Type B pancreatic cell (in vitro differentiated cells): Measurements from ENCODE around the gene ENAM. TPM values are rescaled to one million over a fixed set of nuclear protein-coding genes. Genes with fewer than 3 reads are reported as not detected.

Experiments used
- DNase-seq: peaks from one replicate; pipeline ENCODE4 v3.0.0; 2021; ENCODE audit warnings: mixed read lengths; ENCODE audit not compliant: unreplicated experiment; ENCODE audit errors: extremely low spot score
- H3K27ac Mint-ChIP-seq: 2 replicates; pipeline ENCODE4 v1.8.0; 2021; ENCODE audit warnings: mild to moderate bottlenecking, mixed read lengths
- H3K27me3 Mint-ChIP-seq: 2 replicates; pipeline ENCODE4 v1.8.0; 2021; ENCODE audit warnings: mixed read lengths
- H3K36me3 Mint-ChIP-seq: 2 replicates; pipeline ENCODE4 v1.8.0; 2021; ENCODE audit warnings: mixed read lengths
- H3K4me1 Mint-ChIP-seq: one replicate; pipeline ENCODE4 v1.8.0; 2021; ENCODE audit warnings: mixed read lengths; ENCODE audit not compliant: unreplicated experiment
- H3K4me3 Mint-ChIP-seq: 2 replicates; pipeline ENCODE4 v1.8.0; 2021; ENCODE audit warnings: mild to moderate bottlenecking, mixed read lengths
- H3K9me3 Mint-ChIP-seq: 2 replicates; pipeline ENCODE4 v1.8.0; 2021; ENCODE audit warnings: mixed read lengths
- total RNA-seq: library from RNA; stranded (reverse); gene quantifications from 2 replicates; pipeline ENCODE4 v1.2.1, GENCODE V29; 2021; ENCODE audit warnings: low replicate concordance
- TF ChIP-seq, protein P1 (sequence below): fragments of 200-600 bp; sonication (generic); conservative IDR thresholded peaks from 2 replicates; pipeline ENCODE4 v1.5.0; 2021; ENCODE audit warnings: antibody characterized with exemption, mild to moderate bottlenecking

Gene ENAM
- total RNA-seq, 1 donor from 2014 or later: 0.41 TPM

DNA sequence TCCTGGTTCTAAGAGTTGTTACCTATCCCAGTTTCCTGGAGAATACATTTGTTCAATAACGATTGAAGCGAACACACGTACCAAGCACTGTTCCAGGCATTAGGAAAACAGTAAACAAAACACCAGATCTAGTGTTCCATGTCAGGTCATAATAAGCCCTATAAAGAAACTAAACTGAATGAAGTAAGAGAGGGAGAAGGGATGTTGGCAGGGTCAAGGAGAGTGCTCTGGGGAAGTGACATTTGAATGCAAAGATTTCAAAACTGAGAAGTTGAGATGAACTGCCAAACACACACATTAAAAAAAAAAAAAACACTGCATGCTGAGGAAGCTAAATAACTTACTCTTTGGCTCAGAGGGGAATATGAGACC, 14.4 kb upstream of the ENAM start:
- H3K4me3 Mint-ChIP-seq: no peak overlapping the region
- peaks cover 10% of the 10 kb centered on the region for H3K27me3 Mint-ChIP-seq
- TF ChIP-seq, protein P1, sequence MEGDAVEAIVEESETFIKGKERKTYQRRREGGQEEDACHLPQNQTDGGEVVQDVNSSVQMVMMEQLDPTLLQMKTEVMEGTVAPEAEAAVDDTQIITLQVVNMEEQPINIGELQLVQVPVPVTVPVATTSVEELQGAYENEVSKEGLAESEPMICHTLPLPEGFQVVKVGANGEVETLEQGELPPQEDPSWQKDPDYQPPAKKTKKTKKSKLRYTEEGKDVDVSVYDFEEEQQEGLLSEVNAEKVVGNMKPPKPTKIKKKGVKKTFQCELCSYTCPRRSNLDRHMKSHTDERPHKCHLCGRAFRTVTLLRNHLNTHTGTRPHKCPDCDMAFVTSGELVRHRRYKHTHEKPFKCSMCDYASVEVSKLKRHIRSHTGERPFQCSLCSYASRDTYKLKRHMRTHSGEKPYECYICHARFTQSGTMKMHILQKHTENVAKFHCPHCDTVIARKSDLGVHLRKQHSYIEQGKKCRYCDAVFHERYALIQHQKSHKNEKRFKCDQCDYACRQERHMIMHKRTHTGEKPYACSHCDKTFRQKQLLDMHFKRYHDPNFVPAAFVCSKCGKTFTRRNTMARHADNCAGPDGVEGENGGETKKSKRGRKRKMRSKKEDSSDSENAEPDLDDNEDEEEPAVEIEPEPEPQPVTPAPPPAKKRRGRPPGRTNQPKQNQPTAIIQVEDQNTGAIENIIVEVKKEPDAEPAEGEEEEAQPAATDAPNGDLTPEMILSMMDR: no peak
- no peak overlapping the region for H3K27ac Mint-ChIP-seq
- no peaks in the 10 kb centered on the region for H3K36me3 Mint-ChIP-seq
- peaks cover 7% of the 10 kb centered on the region for H3K9me3 Mint-ChIP-seq
- H3K4me1 Mint-ChIP-seq: peaks cover 17% of the 10 kb centered on the region
- no peak for DNase-seq

DNA sequence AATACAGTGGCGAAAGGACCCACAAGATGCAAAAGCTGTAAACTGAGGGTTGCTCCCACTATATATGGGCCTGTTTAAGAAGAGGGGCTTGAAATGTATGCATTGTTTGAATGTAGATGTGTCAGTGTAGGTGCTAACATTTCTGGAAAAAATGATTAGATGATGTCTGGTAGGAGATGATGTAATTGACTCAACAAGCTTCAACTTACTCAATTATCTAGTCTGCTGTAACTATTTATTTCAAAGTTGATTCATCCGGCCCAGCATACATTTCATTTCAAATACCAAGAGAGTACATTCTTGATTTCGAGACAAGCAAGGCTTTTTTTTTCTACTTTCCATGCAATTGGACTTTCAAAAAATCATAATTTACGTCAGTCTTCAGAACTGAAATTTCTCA, 9.3 kb upstream of the ENAM start:
- TF ChIP-seq, protein P1: no peak
- Mint-ChIP-seq H3K4me3 (no peak overlapping the region), H3K36me3 (no peaks in the 10 kb centered on the region), H3K4me1 (peaks cover under 1% of the 10 kb centered on the region), H3K9me3 (peaks cover 10% of the 10 kb centered on the region), H3K27ac (no peak overlapping the region), H3K27me3 (peaks cover 7% of the 10 kb centered on the region)
- no peak for DNase-seq

DNA sequence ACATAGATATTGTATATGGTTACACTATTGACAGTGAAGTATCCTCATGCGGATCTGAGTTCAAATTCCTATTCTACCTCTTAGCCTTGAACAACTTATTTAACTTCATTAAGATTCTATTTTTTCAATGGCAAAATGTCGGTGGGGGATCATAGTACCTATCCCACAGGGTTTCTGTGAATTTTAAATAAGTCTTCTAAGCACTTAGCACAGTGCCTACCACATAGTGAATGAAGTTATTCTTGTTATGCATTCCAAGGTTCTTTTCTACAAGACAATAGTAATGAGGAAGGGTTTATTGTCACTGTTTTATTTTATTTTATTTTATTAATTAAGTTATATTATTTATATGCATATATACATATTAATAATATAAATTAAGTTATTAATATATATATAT, 8.8 kb upstream of the ENAM start:
- H3K27me3 Mint-ChIP-seq: peaks cover 7% of the 10 kb centered on the region
- no peaks in the 10 kb centered on the region for H3K36me3 Mint-ChIP-seq
- no peak for DNase-seq
- no peaks in the 10 kb centered on the region for H3K4me1 Mint-ChIP-seq
- TF ChIP-seq, protein P1: no peak
- H3K9me3 Mint-ChIP-seq: peaks cover 10% of the 10 kb centered on the region
- no peak overlapping the region for H3K4me3 Mint-ChIP-seq
- H3K27ac Mint-ChIP-seq: no peak overlapping the region

DNA sequence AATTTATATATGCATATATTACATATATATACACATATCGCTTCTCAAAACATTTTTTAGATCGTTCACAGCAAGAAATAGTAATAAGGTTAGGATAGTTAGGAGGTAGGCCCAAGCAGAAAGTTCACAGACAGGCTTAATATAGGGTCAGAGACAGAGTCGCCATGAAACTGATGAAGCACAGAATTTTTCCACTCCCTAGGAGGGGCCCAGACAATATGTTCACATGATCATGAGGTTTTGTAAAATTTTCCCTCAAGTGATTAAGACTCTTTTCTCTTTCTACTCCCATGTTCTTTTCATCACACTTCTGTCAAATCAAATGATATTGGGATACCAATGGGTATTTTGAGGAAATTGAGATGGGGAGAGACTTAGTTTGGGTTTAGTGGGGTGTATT, 5.2 kb upstream of the ENAM start:
- no peaks in the 10 kb centered on the region for H3K36me3 Mint-ChIP-seq
- peaks cover 10% of the 10 kb centered on the region for H3K9me3 Mint-ChIP-seq
- H3K4me1 Mint-ChIP-seq: no peaks in the 10 kb centered on the region
- no peak for DNase-seq
- H3K4me3 Mint-ChIP-seq: no peak overlapping the region
- H3K27me3 Mint-ChIP-seq: no peaks in the 10 kb centered on the region
- TF ChIP-seq, protein P1: no peak
- H3K27ac Mint-ChIP-seq: no peak overlapping the region

DNA sequence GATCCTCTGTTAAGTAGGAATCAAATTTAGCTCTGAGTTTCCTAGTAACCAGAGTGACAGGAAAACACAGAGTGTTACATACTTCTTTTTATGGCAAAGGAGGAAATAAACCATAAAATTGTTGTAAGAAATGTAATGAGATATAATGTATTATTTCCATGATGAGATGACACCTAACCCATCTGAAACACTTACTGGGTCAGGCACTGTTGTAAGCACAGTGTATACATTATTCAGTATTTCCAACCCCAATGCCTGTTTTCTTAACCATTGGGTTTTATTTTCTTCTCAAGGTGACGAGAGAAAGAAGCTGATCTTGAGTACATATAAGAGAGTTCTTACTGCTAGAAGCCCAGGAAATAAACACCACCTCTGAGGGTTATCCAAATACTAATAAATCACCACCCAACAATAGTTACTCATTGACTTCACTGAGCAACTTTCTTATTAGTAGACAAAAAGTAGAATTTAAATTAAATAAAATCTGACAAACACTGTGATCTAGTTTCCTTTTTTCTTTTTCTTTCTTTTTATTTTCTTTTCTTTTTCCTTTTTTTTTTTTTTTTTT, 4.2 kb upstream of the ENAM start:
- Mint-ChIP-seq H3K36me3 (no peaks in the 10 kb centered on the region), H3K27me3 (no peaks in the 10 kb centered on the region)

More for the DNA sequence above, 4.2 kb upstream of the ENAM start:
- H3K9me3 Mint-ChIP-seq: peaks cover under 1% of the 10 kb centered on the region
- TF ChIP-seq, protein P1: no peak
- no peak overlapping the region for H3K4me3 Mint-ChIP-seq
- no peak for DNase-seq
- H3K4me1 Mint-ChIP-seq: no peaks in the 10 kb centered on the region
- no peak overlapping the region for H3K27ac Mint-ChIP-seq
